ENCODE data around the gene CCR2.

CCR2 gene

GRCh38 chr3:46405301-46406019 lies 51.5 kb downstream of the CCR2 start:
- ATAC-seq (replicated peaks) (no peak), DNase-seq (no peak)
- H3K4me3 Mint-ChIP-seq: no peak overlapping the region
- peaks cover 12 to 26% of the 10 kb centered on the region in 2 donors for H3K4me1 Mint-ChIP-seq (ENCODE audit: low read depth in 2 of 2)
- H3K9me3 Mint-ChIP-seq: no peaks in the 10 kb centered on the region
- H3K27me3 Mint-ChIP-seq: no peaks in the 10 kb centered on the region
- peak overlapping the region; percentile 96 to 97 for H3K27ac Mint-ChIP-seq
- H3K36me3 Mint-ChIP-seq (ENCODE audit: insufficient read depth): peaks cover 7% of the 10 kb centered on the region

GRCh38 chr3:46406443-46406787 lies 52.5 kb downstream of the CCR2 start:
- ATAC-seq (replicated peaks): no peak

GRCh38 chr3:46406788-46407611 lies 53.1 kb downstream of the CCR2 start, which contains the start of the genes CCR5AS and CCRL2:
TSS of gene CCR5AS (minus strand) at chr3:46407066.
TSS of gene CCRL2 (plus strand) at chr3:46407259. CDS start at chr3:46408080, 821 bp downstream.
- Mint-ChIP-seq H3K36me3 (ENCODE audit: insufficient read depth) (peaks cover 7% of the 10 kb centered on the region), H3K27me3 (no peaks in the 10 kb centered on the region), H3K4me1 (ENCODE audit: low read depth in 2 of 2) (peaks cover 12 to 26% of the 10 kb centered on the region in 2 donors), H3K4me3 (peak within 1 kb of the TSS; percentile 88 to 90), H3K9me3 (no peaks in the 10 kb centered on the region), H3K27ac (peak within 1 kb of the TSS; percentile 96 to 97)
- ATAC-seq (replicated peaks) (peak; percentile 90), DNase-seq (peak; percentile 39 to 56 (median 47))

More at GRCh38 chr3:46406443-46406787, 52.5 kb downstream of the CCR2 start:
- Mint-ChIP-seq H3K36me3 (ENCODE audit: insufficient read depth) (peaks cover 7% of the 10 kb centered on the region), H3K27ac (peak overlapping the region; percentile 96 to 97), H3K27me3 (no peaks in the 10 kb centered on the region), H3K4me3 (peak overlapping the region in 1 of 2 donors; percentile 90), H3K4me1 (ENCODE audit: low read depth in 2 of 2) (peaks cover 12 to 26% of the 10 kb centered on the region in 2 donors), H3K9me3 (no peaks in the 10 kb centered on the region)
- no peak for DNase-seq

GRCh38 chr3:46407970-46408369 lies 54.1 kb downstream of the CCR2 start:
- H3K9me3 Mint-ChIP-seq: no peaks in the 10 kb centered on the region
- H3K27me3 Mint-ChIP-seq: no peaks in the 10 kb centered on the region
- DNase-seq (no peak), ATAC-seq (replicated peaks) (no peak)
- H3K36me3 Mint-ChIP-seq (ENCODE audit: insufficient read depth): peaks cover 7% of the 10 kb centered on the region
- H3K27ac Mint-ChIP-seq: peak overlapping the region; percentile 96 to 97
- peak overlapping the region; percentile 88 to 90 for H3K4me3 Mint-ChIP-seq
- peaks cover 12 to 26% of the 10 kb centered on the region in 2 donors for H3K4me1 Mint-ChIP-seq (ENCODE audit: low read depth in 2 of 2)

- Mint-ChIP-seq H3K4me3 (no peak overlapping the region), H3K27ac (no peak overlapping the region), H3K27me3 (no peaks in the 10 kb centered on the region), H3K4me1 (ENCODE audit: low read depth in 2 of 2) (peaks cover 12 to 26% of the 10 kb centered on the region in 2 donors), H3K36me3 (ENCODE audit: insufficient read depth) (peaks cover 7% of the 10 kb centered on the region), H3K9me3 (no peaks in the 10 kb centered on the region)
- ATAC-seq (replicated peaks) (no peak), DNase-seq (no peak)
Observed at GRCh38 chr3:46408853-46409252, 54.9 kb downstream of the CCR2 start.

- Mint-ChIP-seq H3K4me3 (no peak overlapping the region), H3K36me3 (ENCODE audit: insufficient read depth) (peaks cover 4% of the 10 kb centered on the region), H3K27ac (peak overlapping the region in 1 of 2 donors; percentile 44), H3K9me3 (no peaks in the 10 kb centered on the region), H3K4me1 (ENCODE audit: low read depth in 2 of 2) (peaks cover 12 to 26% of the 10 kb centered on the region in 2 donors), H3K27me3 (no peaks in the 10 kb centered on the region)
- DNase-seq (no peak), ATAC-seq (replicated peaks) (no peak)
Observed at GRCh38 chr3:46409739-46410489, 56.0 kb downstream of the CCR2 start.

All from effector memory CD8-positive, alpha-beta T cell (primary cell).